GM10266 (cell line): ENCODE results near the gene CLMN.

ENCODE experiments used
- DNase-seq: peaks from one replicate; pipeline ENCODE4 v3.0.0; 2012; ENCODE audit errors: extremely low spot score
- TF ChIP-seq, protein P1 (sequence below): IDR thresholded peaks from 2 replicates; pipeline ENCODE4 v1.5.1; 2012; ENCODE audit warnings: mild to moderate bottlenecking, low read depth; ENCODE audit not compliant: control insufficient read depth, insufficient read depth; ENCODE audit errors: missing control alignments

Gene CLMN

DNA sequence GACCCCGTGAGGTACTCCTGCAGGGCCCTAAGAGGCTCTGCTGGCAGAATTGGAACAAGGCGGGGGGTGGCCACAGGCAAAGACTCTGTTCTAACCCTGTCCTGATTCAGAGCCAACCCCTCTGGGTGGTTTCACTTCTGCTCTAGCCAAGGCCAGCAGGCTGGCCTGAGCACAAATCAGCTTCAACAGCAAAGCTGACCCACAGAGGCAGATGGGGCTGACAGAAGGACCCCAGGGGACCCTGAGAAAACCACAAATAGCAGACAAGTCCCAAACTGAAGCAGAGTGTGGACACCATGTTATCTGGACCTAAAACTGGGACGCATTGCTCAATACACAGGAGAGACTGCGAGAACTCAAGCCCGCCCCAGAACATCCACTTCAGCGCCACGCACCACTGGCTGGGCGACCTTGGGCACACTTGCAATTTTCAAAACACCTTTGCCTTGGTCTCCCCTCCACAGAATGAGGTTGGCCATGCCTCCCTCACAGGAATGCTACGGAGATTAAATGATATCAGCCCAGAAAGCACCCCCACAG is 85.9 kb downstream of the CLMN start:
- DNase-seq = peak; percentile 70
- TF ChIP-seq, protein P1, sequence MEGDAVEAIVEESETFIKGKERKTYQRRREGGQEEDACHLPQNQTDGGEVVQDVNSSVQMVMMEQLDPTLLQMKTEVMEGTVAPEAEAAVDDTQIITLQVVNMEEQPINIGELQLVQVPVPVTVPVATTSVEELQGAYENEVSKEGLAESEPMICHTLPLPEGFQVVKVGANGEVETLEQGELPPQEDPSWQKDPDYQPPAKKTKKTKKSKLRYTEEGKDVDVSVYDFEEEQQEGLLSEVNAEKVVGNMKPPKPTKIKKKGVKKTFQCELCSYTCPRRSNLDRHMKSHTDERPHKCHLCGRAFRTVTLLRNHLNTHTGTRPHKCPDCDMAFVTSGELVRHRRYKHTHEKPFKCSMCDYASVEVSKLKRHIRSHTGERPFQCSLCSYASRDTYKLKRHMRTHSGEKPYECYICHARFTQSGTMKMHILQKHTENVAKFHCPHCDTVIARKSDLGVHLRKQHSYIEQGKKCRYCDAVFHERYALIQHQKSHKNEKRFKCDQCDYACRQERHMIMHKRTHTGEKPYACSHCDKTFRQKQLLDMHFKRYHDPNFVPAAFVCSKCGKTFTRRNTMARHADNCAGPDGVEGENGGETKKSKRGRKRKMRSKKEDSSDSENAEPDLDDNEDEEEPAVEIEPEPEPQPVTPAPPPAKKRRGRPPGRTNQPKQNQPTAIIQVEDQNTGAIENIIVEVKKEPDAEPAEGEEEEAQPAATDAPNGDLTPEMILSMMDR = no peak

DNA sequence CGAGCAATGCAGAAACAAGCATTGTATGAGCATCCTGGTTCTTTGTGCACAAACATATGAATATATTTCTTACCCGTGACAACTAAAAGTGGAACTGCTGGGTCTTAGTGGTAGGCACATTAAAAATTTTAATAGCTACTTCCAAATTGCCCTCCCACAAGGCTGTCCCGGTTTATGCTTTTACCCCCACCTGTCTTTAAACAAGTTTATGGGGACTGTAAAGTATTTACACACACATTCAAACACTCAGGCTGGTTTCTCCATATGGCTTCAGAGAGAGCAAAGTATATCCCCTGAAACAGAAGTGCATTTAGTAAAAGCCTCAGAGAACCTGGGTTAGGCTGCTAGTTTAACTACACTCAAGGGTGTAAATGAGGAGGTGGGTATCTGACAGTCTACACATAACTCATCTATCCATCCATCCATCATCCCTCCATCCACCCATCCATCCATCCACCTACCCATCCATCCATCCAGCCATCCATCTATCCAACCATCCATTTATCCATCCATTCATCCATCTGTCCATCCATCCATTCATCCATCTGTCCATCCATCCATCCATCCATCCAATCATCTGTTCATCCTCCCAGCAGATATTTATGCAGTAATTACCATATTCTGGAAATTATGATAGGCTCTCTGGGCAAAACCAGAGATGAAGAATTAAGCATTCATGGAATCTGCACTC is 86.7 kb downstream of the CLMN start:
- TF ChIP-seq, protein P1 = no peak
- DNase-seq = no peak

DNA sequence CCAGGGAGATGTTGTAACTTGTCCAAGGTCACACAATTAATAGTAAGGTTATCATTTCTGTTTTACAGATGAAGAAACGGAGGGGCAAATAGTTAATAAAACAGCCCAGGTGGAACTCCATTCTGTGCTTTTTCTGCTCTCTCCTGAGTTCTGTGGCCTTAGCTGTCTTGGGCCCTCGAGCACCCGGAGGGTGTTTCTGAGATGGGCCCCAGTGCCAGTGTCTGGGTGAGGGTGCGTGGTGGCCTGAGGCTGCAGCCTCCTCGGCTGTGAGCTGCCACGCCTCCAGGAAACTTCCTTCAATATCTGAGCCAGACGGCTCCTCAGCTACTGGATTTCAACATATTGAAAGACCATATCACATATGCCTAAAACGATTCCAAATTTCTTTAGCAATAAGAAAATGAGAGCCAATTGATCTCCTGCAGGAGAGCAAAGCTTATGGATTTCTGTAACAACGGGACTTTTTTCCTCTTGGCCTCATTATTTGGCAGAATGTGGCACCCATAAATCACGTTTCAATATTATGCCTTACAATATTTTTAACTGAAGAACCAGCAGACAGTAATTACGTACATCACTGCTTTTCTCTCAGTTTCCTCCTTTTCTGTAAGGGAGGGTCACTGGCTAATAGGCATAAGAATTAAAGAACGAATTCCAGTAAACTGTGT is 87.6 kb downstream of the CLMN start:
- TF ChIP-seq, protein P1 = no peak
- no peak for DNase-seq

DNA sequence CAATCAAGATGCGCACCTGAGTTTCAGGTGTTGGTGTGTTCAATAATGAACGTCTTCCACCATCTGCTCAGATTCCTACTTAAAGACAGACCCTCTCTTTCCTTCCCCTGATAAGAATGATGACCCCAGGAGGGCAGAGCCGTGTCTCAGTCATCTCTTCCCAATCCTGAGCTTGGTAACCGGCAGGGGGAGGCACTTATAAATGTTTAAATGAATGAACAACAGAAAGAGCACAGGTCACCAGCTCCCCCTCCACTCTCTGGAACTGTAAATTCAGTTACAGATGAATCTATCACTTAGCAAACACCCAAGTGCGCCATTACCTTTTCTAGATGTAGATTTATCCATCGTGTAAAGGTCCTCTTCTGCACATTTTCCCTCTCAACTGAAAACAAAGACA is 90.0 kb downstream of the CLMN start:
- TF ChIP-seq, protein P1 = no peak
- DNase-seq = no peak

DNA sequence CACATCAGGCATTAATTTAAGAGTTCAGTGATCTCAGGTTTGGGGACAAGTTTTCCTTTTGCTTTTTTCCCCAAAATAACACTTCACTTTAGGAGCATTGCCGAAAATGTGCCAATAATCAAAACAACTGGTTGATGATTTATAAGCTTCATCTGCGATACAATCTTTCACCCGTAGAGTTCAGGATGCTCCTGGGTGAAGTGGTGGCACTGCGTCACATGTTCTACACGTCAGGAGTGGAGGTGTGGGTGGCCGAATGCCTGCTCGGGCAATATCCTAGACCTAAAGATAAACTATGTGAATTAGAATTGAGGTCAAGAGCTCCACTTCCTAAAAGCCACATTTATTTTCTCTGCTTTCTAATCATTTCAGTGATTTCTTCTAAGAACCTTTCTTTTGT is 91.5 kb downstream of the CLMN start:
- DNase-seq = no peak
- TF ChIP-seq, protein P1 = no peak

DNA sequence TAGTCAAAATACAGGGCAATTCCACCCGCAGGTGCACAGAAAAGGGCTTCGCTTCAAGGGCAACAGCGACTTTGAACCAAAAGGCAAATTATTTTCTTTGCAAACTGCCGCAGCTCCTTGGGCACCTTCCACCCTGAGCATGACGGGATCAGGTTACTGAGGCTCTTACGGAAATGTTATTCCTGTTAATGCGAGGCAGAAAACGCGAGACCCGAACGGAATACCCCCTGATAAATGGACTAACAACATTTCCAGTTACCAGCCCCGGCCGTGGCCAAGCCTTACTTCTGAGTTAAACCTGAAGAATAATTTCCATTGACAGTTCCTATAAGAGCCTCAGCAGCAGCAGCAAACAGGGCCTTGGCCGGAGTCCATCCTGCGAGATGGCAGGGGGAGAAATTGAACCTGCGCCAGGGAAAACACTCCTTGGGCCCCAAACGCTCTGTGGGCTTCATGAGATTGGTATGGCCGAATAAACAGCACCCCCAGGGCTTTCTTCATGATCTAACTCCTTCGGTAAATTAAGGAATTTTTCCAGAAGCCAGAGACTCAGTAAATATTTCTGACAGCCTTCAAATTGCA is 92.3 kb downstream of the CLMN start:
- TF ChIP-seq, protein P1 = no peak
- no peak for DNase-seq

DNA sequence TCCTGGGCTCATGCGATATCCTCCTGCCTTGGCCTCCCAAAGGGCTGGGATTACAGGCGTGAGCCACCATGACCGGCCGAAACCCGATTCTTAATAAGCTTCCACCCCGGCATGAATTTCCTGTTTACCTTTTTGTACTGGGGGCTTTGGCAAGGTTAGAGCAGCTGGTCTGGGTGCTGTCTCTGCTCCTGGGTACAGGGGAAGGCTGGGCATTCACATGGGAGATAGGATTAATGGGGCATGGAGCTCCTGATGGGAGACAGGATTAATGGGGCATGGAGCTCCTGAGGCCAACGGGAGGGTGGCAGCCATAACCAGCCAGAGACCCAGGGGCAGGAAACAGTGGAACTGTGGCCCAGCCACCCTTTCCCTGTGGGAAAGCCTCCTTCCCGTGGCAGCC is 92.9 kb downstream of the CLMN start:
- DNase-seq = no peak

More for the DNA sequence above, 92.9 kb downstream of the CLMN start:
- TF ChIP-seq, protein P1 = no peak
